ENCODE results near the gene TMEM41A.

TMEM41A gene

GRCh38 chr3:185498503-185499396 is at the start of gene TMEM41A:
TMEM41A (minus strand) TSS chr3:185499035; CDS start chr3:185498961, 74 bp downstream.
- DNase-seq (ENCODE audit: low read depth) = peak; percentile 43

GRCh38 chr3:185540695-185541094 is 41.9 kb upstream of the TMEM41A start:
- DNase-seq (ENCODE audit: low read depth) = no peak

GRCh38 chr3:185539934-185540333 is 41.1 kb upstream of the TMEM41A start:
- DNase-seq (ENCODE audit: low read depth) = no peak

GRCh38 chr3:185537369-185537970 is 38.6 kb upstream of the TMEM41A start:
- peak; percentile 95 for DNase-seq (ENCODE audit: low read depth)

DNA sequence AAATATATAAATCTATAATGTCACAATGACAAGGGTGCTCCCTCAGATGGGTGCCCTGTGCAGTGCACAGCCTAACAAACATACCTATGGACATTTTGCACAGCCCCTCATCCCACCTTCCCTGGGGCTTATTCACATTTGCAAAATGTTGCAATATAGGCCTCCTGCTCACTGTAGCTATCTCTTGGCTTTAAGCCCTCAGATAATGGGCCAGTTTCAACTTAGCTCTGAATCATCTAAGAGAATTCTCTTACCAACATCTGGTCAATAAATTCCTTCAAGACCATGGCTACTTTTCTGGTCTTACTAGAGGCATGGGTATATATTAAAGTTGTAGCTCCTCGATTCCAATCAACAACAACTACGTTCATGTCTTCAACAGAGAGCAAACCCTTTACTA is 35.7 kb upstream of the TMEM41A start:
- DNase-seq (ENCODE audit: low read depth) = no peak

DNA sequence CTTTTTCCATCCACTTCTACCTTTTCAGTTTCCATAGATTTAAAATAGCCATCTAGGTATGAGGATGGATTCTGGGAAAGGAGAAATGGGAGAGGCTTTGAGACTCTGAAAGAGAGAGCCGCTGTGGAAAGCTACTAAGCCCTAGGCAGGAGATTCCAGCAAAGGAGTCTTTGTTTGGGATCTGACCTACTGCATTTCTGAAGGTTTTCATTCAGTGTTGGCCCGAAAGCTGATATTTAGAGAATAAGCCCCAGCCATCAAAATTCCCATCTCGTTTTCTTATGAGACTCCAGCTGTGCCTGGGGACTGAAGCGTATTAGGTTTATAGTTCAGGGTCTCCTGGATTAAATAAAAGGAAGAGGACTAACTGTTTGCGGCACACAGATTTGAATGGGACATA is 34.1 kb upstream of the TMEM41A start:
- no peak for DNase-seq (ENCODE audit: low read depth)

DNA sequence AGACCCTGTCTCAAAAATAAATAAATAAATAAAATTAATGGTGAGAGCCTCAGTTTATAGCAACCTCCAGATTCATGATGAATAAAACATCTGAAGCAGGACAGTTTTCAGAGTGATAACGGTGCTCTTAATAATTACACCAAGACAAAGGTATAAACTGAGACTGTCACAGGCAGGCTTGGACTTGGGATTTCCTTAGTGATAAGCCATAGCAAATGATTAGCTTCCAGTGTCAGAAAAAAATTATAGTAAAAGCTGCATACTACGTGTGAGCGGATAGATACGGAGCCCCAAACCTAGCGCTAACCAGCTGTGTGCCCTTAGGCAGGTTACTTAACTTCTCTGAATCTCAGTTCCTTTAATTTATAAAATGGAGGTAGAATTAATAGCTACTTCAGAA is 32.0 kb upstream of the TMEM41A start:
- no peak for DNase-seq (ENCODE audit: low read depth)

- no peak for DNase-seq (ENCODE audit: low read depth)
These were observed 29.7 kb upstream of the TMEM41A start for GRCh38 chr3:185528532-185528931.

DNA sequence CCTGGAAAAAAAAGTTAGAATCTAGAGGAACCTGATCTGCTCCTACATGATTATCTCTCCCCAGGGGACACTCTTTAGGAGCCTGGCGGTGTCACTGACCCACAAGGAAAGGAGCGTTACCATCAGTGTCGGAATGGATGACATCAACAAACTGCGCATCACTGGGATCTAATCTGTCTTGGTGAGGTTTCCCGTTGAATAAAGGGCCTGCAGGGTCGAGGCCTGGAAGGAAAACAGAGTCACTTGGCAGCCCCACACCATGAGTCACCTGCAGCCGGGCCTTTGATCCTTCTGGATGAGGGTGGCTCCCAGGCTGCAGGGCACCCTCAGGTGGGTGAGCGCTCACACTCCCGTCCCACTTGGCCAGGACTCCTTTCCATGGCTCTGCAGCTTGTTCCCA is 28.5 kb upstream of the TMEM41A start:
- no peak for DNase-seq (ENCODE audit: low read depth)

DNA sequence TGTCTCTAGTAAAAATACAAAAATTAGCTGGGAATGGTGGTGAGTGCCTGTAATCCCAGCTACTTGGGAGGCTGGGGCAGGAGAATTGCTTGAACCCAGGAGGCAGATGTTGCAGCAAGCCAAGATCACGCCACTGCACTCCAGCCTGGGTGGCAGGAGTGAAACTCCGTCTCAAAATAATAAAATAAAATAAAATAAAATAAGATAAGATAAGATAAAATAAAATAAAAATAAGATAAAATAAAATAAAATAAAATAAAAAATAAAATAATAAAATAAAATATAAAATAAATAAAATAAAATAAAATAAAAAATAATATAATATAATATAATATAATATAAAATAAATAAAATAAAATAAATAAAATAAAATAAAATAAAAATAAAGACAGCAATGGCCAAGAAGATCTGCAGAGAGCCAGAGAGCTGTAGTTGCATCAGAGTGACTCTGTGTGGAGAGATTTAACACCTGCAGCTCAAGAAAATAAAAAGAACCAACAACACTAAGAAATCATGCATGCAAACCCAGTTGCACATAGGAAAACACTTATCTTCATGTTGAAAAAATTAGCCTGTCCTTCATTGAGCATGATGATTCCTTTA is 27.6 kb upstream of the TMEM41A start:
- DNase-seq (ENCODE audit: low read depth) = no peak

- DNase-seq (ENCODE audit: low read depth) = no peak
These were observed 22.7 kb upstream of the TMEM41A start for GRCh38 chr3:185521349-185522138.

DNA sequence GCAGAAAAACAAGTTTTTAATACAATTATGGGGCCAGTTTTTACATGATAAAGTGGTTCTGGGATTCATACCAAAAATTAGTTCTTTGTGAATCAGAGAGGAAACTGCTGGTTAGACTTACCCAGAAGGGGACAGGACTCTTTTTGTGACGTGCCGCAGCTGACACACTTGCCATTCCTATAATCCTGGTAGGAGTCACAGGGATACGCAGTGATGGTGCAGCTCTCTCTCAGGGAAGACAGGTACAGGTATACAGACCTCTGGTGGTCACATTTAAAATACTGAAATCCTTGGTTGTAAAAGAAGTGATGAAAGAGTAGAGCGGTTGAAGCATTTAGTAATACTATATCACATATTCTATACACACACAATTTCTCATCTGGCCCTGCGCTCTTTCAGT is 20.2 kb upstream of the TMEM41A start:
- DNase-seq (ENCODE audit: low read depth) = no peak

GRCh38 chr3:185517387-185518130 is 18.7 kb upstream of the TMEM41A start:
- DNase-seq (ENCODE audit: low read depth) = no peak

GRCh38 chr3:185511711-185512110 is 12.9 kb upstream of the TMEM41A start:
- DNase-seq (ENCODE audit: low read depth) = no peak

GRCh38 chr3:185508335-185508991 is 9.6 kb upstream of the TMEM41A start:
- DNase-seq (ENCODE audit: low read depth) = no peak

DNA sequence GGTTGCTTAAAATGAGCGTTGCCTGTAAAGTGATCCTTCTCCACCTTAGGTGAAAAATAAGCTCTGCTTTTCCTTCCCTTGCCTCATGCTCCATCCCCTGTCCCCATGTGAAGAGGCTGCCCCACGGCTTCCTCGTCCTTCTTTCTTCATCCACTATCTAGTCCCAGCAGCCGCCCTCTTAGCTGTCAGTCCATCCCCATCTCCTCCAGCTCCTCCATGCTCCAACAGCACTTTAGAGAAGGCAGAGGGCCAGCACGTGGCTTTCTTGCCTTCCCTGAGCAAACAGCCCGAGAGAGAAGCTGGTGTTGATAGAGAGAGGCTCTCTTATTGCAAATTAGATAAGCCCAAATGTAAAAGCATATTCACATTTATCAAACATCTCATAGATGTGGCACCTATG is 9.0 kb upstream of the TMEM41A start:
- DNase-seq (ENCODE audit: low read depth) = no peak

DNA sequence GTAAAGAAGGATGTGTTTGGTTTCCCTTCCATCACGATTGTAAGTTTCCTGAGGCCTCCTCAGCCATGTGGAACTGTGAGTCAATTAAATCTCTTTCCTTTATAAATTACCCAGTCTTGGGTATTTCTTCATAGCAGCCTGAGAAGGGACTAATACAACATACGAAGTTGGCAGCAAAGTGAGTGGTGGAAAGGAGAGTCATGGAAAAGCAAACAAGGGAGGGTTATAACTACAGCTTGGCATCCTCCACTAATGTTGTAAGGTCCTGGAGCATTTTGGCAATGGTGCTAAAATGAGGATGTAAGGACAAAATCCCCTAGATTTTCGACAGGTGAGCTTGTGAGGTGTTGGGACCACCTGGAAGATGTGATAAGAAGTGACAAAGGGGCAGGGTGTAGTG is 5.8 kb upstream of the TMEM41A start:
- no peak for DNase-seq (ENCODE audit: low read depth)

- DNase-seq (ENCODE audit: low read depth) = no peak
These were observed 4.7 kb upstream of the TMEM41A start for GRCh38 chr3:185503521-185503920.

DNA sequence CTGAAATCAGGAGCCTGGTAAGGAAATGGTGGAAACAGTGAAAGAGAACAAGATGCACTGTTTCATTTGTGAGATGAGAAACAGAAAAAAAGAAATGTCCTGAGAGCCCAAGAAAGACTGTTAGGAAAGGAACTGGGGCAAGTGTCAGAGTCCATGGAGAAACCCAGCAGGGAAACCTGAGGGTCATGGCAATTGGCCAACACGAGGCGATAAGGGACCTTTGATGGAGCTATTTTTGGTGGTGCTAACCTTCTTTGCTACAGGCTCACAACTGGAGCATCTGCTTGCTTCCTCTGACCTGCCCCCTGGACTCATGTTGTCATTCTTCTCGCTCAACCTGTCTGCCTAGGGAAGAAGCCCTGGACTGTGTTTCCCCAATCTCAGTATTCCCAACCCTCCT is 4.2 kb upstream of the TMEM41A start:
- no peak for DNase-seq (ENCODE audit: low read depth)

DNA sequence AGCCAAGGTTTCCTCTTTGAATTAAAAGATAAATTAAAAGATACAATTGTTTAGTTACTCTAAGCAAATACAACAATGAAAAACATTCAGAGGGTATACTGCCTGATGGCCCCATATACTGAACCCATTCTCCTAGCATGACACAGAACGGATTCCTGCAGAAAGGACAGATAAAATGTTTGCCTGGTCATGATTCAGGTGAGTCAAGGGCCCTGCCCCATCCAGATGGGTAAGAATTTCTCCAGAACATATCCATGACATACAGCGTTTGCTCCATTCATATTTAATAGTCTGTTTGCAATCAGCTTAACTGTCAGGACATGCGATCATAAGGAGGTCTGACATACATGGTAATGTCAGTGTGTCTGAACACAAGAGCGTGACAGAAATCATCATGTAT is 8.6 kb downstream of the TMEM41A start:
- DNase-seq (ENCODE audit: low read depth) = no peak

GRCh38 chr3:185489462-185489861 is 9.4 kb downstream of the TMEM41A start:
- no peak for DNase-seq (ENCODE audit: low read depth)

Data from non-pigmented ciliary epithelial cell (primary cell).